KMS-11 (cell line): Measurements from ENCODE around the gene TAF1B.

ENCODE experiments used
- H2AFZ ChIP-seq: fragments of 200-600 bp; sonication (generic); 2 replicates; pipeline ENCODE4 v1.6.1; 2016; ENCODE audit warnings: antibody characterized with exemption, mixed run types, low read depth
- H3K27ac ChIP-seq: fragments of 200-600 bp; sonication (generic); 2 replicates; pipeline ENCODE4 v1.6.1; 2016; ENCODE audit warnings: mild to moderate bottlenecking, mixed run types
- H3K27me3 ChIP-seq: fragments of 200-600 bp; sonication (generic); 2 replicates; pipeline ENCODE4 v1.6.1; 2017; ENCODE audit warnings: mild to moderate bottlenecking, low read depth, mixed run types, moderate library complexity; ENCODE audit not compliant: insufficient read depth
- H3K36me3 ChIP-seq: fragments of 200-600 bp; sonication (generic); 2 replicates; pipeline ENCODE4 v1.6.1; 2017; ENCODE audit warnings: mild to moderate bottlenecking, mixed run types; ENCODE audit not compliant: insufficient read depth
- H3K4me1 ChIP-seq: fragments of 200-600 bp; sonication (generic); 2 replicates; pipeline ENCODE4 v1.6.1; 2016; ENCODE audit warnings: mild to moderate bottlenecking, low read depth, mixed run types; ENCODE audit not compliant: poor library complexity, severe bottlenecking
- H3K4me2 ChIP-seq: fragments of 200-600 bp; sonication (generic); 2 replicates; pipeline ENCODE4 v1.7.0; 2016; ENCODE audit warnings: mild to moderate bottlenecking, mixed run types
- H3K4me3 ChIP-seq: fragments of 200-600 bp; sonication (generic); IDR thresholded peaks from 2 replicates; pipeline ENCODE4 v1.6.1; 2017; ENCODE audit warnings: low read depth, low read length, mixed read lengths; ENCODE audit not compliant: insufficient read depth
- H3K79me2 ChIP-seq: fragments of 200-600 bp; sonication (generic); 2 replicates; pipeline ENCODE4 v1.6.1; 2016; ENCODE audit warnings: low read depth, mixed run types; ENCODE audit not compliant: insufficient read depth
- H3K9ac ChIP-seq: fragments of 200-600 bp; sonication (generic); 2 replicates; pipeline ENCODE4 v1.6.1; 2016; ENCODE audit warnings: mild to moderate bottlenecking, mixed run types
- H4K20me1 ChIP-seq: fragments of 200-600 bp; sonication (generic); 2 replicates; pipeline ENCODE4 v1.6.1; 2016; ENCODE audit warnings: mild to moderate bottlenecking, mixed run types; ENCODE audit not compliant: insufficient read depth
- TF ChIP-seq, protein P1 (sequence below): fragments of 200-600 bp; sonication (generic); conservative IDR thresholded peaks from 2 replicates; pipeline ENCODE4 v1.6.1; 2017; ENCODE audit warnings: low read depth, mild to moderate bottlenecking, antibody characterized with exemption, low read length, moderate library complexity, mixed read lengths

Gene TAF1B

DNA sequence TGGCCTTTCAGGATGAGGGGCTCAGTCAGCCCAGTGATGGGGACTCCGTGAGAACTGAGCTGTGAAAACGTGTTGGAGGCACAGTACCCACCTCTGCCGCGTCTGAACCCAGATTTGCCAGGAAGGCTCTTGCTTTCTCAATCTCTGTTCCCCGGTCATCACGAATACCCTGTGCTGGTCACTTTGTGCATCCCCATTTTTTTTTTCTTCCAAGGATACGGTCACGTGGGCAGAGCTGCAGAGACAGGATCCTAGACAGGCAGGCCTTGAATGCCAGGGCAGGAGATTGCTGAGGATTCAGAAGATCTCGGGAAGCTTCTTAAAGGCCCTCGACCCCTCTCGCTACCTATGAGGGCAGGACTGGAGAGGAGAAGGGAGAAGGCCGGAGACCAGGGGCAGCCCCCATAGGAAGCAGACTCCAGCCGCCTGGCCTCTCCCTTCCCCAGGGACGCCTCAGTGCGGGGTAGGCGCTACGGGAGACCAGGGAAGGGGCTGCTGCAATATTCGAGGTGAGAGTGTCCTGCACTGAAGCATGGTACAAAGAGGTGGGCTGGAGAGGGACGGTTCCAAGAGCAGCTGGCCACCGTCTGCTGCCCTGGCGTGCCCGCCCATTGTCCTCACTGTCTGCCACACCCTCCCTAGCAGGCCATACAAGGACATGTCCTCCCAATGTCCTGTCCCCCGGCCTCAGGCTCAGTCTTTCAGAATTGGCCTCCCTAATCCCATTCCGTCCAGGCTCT, 29.0 kb upstream of the TAF1B start:
- H3K4me1 ChIP-seq: peaks cover 7% of the 10 kb centered on the region
- H3K4me3 ChIP-seq: no peak overlapping the region
- peak overlapping the region; percentile 60 for H3K4me2 ChIP-seq
- TF ChIP-seq, protein P1, sequence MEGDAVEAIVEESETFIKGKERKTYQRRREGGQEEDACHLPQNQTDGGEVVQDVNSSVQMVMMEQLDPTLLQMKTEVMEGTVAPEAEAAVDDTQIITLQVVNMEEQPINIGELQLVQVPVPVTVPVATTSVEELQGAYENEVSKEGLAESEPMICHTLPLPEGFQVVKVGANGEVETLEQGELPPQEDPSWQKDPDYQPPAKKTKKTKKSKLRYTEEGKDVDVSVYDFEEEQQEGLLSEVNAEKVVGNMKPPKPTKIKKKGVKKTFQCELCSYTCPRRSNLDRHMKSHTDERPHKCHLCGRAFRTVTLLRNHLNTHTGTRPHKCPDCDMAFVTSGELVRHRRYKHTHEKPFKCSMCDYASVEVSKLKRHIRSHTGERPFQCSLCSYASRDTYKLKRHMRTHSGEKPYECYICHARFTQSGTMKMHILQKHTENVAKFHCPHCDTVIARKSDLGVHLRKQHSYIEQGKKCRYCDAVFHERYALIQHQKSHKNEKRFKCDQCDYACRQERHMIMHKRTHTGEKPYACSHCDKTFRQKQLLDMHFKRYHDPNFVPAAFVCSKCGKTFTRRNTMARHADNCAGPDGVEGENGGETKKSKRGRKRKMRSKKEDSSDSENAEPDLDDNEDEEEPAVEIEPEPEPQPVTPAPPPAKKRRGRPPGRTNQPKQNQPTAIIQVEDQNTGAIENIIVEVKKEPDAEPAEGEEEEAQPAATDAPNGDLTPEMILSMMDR: peak; percentile 20; the same call in 1 of the 2 replicates
- no peaks in the 10 kb centered on the region for H3K79me2 ChIP-seq
- no peaks in the 10 kb centered on the region for H3K36me3 ChIP-seq
- no peak overlapping the region for H3K9ac ChIP-seq
- H3K27me3 ChIP-seq: no peaks in the 10 kb centered on the region
- H3K27ac ChIP-seq: no peak overlapping the region
- peak overlapping the region; percentile 60; the same call in 1 of the 2 replicates for H2AFZ ChIP-seq
- no peaks in the 10 kb centered on the region for H4K20me1 ChIP-seq

- Histone ChIP-seq H2AFZ (no peak overlapping the region), H3K4me2 (no peak overlapping the region), H3K36me3 (no peaks in the 10 kb centered on the region), H3K4me1 (peaks cover 7% of the 10 kb centered on the region), H3K9ac (no peak overlapping the region), H3K4me3 (no peak overlapping the region), H3K79me2 (no peaks in the 10 kb centered on the region), H3K27me3 (no peaks in the 10 kb centered on the region), H4K20me1 (no peaks in the 10 kb centered on the region), H3K27ac (no peak overlapping the region)
- TF ChIP-seq, protein P1: no peak
Observed at GRCh38 chr2:9815076-9815475, 28.2 kb upstream of the TAF1B start.

GRCh38 chr2:9815844-9816279, 27.4 kb upstream of the TAF1B start:
- no peak overlapping the region for H3K4me3 ChIP-seq
- no peak overlapping the region for H2AFZ ChIP-seq
- no peaks in the 10 kb centered on the region for H4K20me1 ChIP-seq
- H3K27ac ChIP-seq: no peak overlapping the region
- no peak overlapping the region for H3K4me2 ChIP-seq
- TF ChIP-seq, protein P1: no peak
- H3K9ac ChIP-seq: no peak overlapping the region
- H3K4me1 ChIP-seq: peaks cover 7% of the 10 kb centered on the region
- H3K79me2 ChIP-seq: no peaks in the 10 kb centered on the region
- no peaks in the 10 kb centered on the region for H3K36me3 ChIP-seq
- no peaks in the 10 kb centered on the region for H3K27me3 ChIP-seq

DNA sequence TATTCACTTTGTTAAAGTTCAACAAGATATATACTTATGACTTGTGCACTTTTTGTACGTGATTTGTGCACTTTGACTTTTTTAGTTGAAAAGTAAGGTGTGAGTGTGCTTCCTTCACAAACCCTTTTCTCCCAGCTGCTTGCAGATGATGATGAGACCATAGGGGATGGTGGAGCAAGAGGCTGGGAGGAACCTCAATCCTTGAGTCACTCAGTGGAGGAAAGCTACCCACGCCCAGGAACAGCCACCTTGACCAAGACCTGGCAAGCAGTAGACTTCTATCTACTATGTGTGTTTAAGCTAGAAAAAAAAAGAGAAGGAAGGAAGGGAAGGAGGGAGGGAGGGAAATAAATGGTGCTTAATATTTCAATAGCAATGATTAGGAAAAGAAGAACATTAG, 25.2 kb upstream of the TAF1B start:
- TF ChIP-seq, protein P1: no peak
- Histone ChIP-seq H3K36me3 (no peaks in the 10 kb centered on the region), H3K79me2 (no peaks in the 10 kb centered on the region), H3K9ac (no peak overlapping the region), H3K4me2 (no peak overlapping the region), H3K4me3 (no peak overlapping the region), H2AFZ (no peak overlapping the region), H3K4me1 (peaks cover 7% of the 10 kb centered on the region), H3K27me3 (no peaks in the 10 kb centered on the region), H4K20me1 (no peaks in the 10 kb centered on the region), H3K27ac (no peak overlapping the region)
